Retinal pigment epithelial cell (primary cell): ENCODE measurements around the gene TBC1D4.

Experiments used
- DNase-seq: peaks from one replicate; pipeline ENCODE4 v3.0.0-alpha.2; 2010; ENCODE audit warnings: low read depth
- H3K4me3 ChIP-seq: 2 replicates; pipeline ENCODE4 v1.5.1; 2011; ENCODE audit warnings: mild to moderate bottlenecking, low read length, control low read depth, moderate library complexity
- CTCF ChIP-seq: conservative IDR thresholded peaks from 2 replicates; pipeline ENCODE4 v1.5.1; 2011; ENCODE audit warnings: low read depth, low read length, control low read depth, inconsistent platforms

TBC1D4 gene

GRCh38 chr13:75513271-75513670 lies 31.3 kb upstream of the TBC1D4 start:
- no peak for DNase-seq
- TF ChIP-seq CTCF, result no peak
- H3K4me3 ChIP-seq, result no peak overlapping the region

GRCh38 chr13:75512253-75512652 lies 30.3 kb upstream of the TBC1D4 start:
- no peak for TF ChIP-seq CTCF
- DNase-seq, result no peak

GRCh38 chr13:75511051-75511625 lies 29.2 kb upstream of the TBC1D4 start:
- DNase-seq, result no peak
- TF ChIP-seq CTCF, result no peak

More at GRCh38 chr13:75512253-75512652, 30.3 kb upstream of the TBC1D4 start:
- no peak overlapping the region for H3K4me3 ChIP-seq

GRCh38 chr13:75508002-75508548 lies 26.1 kb upstream of the TBC1D4 start:
- H3K4me3 ChIP-seq, result no peak overlapping the region
- DNase-seq, result no peak
- TF ChIP-seq CTCF, result no peak

More at GRCh38 chr13:75511051-75511625, 29.2 kb upstream of the TBC1D4 start:
- H3K4me3 ChIP-seq, result no peak overlapping the region

GRCh38 chr13:75507027-75508001 lies 25.3 kb upstream of the TBC1D4 start:
- no peak for DNase-seq
- TF ChIP-seq CTCF, result no peak
- no peak overlapping the region for H3K4me3 ChIP-seq

- no peak for TF ChIP-seq CTCF
- DNase-seq, result no peak
- no peak overlapping the region for H3K4me3 ChIP-seq
Measured at GRCh38 chr13:75506018-75506417, 24.0 kb upstream of the TBC1D4 start.
